H1 (cell line): ENCODE measurements around the gene MYO1D. TPM values are rescaled to one million over a fixed set of nuclear protein-coding genes. Genes with fewer than 3 reads are reported as not detected.

Experiments used
- EGR1 ChIP-seq: IDR thresholded peaks from 2 replicates; pipeline ENCODE4 v1.6.1; 2011; ENCODE audit warnings: low read depth, low read length, borderline replicate concordance
- SAP30 ChIP-seq: fragments of 300-600 bp; sonication (generic); IDR thresholded peaks from 2 replicates; pipeline ENCODE4 v1.7.1; 2012; ENCODE audit warnings: low read length, moderate library complexity, mild to moderate bottlenecking, inconsistent platforms; ENCODE audit not compliant: insufficient read depth, insufficient replicate concordance
- SIN3A ChIP-seq, 2 experiments: IDR thresholded peaks in 1 of 2; conservative IDR thresholded peaks in 1 of 2; 2 replicates each; pipeline ENCODE4 v1.6.1; 2011 to 2012; ENCODE audit warnings: low read length in 2 of 2, improper control_type of control experiment in 1 of 2, low read depth in 1 of 2, mild to moderate bottlenecking in 1 of 2
- SP1 ChIP-seq: IDR thresholded peaks from 2 replicates; pipeline ENCODE4 v1.6.1; 2011; ENCODE audit warnings: low read depth, low read length
- SUZ12 ChIP-seq: fragments of 200-600 bp; sonication (generic); IDR thresholded peaks from 2 replicates; pipeline ENCODE4 v1.6.1; 2012; ENCODE audit warnings: mild to moderate bottlenecking, inconsistent platforms, low read length, moderate library complexity, mixed read lengths
- YY1 ChIP-seq: IDR thresholded peaks from 2 replicates; pipeline ENCODE4 v1.6.1; 2011; ENCODE audit warnings: low read depth, mild to moderate bottlenecking, low read length
- polyA plus RNA-seq, 7 experiments: library from polyadenylated mRNA; depleted of rRNA in 3 of 7; stranded (reverse) in 5 of 7; unstranded in 2 of 7; fragments of >200 nt in 5 of 7; fragments of 200-250 nt in 2 of 7; gene quantifications; 1 replicate in 5 of 7; 2 replicates in 1 of 7; 4 replicates in 1 of 7; pipeline versions ENCODE4 v1.2.1 to v1.2.3, GENCODE V29; 2011 to 2013; ENCODE audit warnings: missing spikeins in 2 of 7, mixed read lengths in 2 of 7
- total RNA-seq: library from RNA; stranded (reverse); fragmentation: NEBNext Ultra II Directional; extraction: Animal tissue kit (Norgen Biotek cat#: 25700); gene quantifications from 2 replicates; pipeline ENCODE4 v1.2.1, GENCODE V29; 2021

The MYO1D gene
- total and polyA plus RNA-seq, 2 of the 8 experiments (the other 6 are each of a cell fraction or from before 2014, with no cell fraction given): 6.5 to 25.4 TPM

- TF ChIP-seq SAP30 (no peak), SIN3A (conservative IDR thresholded peaks at IDR 0.05 in 1 of 2, IDR thresholded peaks at IDR 0.05 in 1 of 2; ENCODE audit: low read depth in 1 of 2, low read length in 2 of 2) (no peak), YY1 (no peak), EGR1 (no peak), SP1 (no peak), SUZ12 (no peak)
Measured at GRCh38 chr17:32826076-32826475, 50.8 kb downstream of the MYO1D start (continued).
